Vagina (tissue), 2 donors: ENCODE measurements around the gene RB1. TPM values are rescaled to one million over a fixed set of nuclear protein-coding genes. Genes with fewer than 3 reads are reported as not detected.

Source experiments
- DNase-seq, 2 donors: peaks; one replicate each; pipeline ENCODE4 v3.0.0-alpha.2; 2017; ENCODE audit errors: extremely low spot score in 2 of 2
- H3K27ac ChIP-seq: fragments of 200-600 bp; sonication (generic); one replicate; pipeline ENCODE4 v1.5.1; 2019
- H3K27me3 ChIP-seq: fragments of 200-600 bp; sonication (generic); one replicate; pipeline ENCODE4 v1.5.1; 2019
- H3K36me3 ChIP-seq, 2 donors: fragments of 200-600 bp; sonication (generic); one replicate each; pipeline ENCODE4 v1.5.1; 2017 to 2019
- H3K4me1 ChIP-seq: fragments of 200-600 bp; sonication (generic); one replicate; pipeline ENCODE4 v1.5.1; 2019
- H3K4me3 ChIP-seq, 2 donors: fragments of 200-600 bp; sonication (generic); 1 replicate in 1 of 2; 2 replicates in 1 of 2; pipeline ENCODE4 v1.5.1; 2016 to 2019
- H3K9me3 ChIP-seq: fragments of 200-600 bp; sonication (generic); one replicate; pipeline ENCODE4 v1.5.1; 2019
- CTCF ChIP-seq, 3 experiments: fragments of 450-650 bp in 2 of 3; fragments of 200-600 bp in 1 of 3; sonication (generic) in 1 of 3; IDR thresholded peaks; one replicate each; pipeline ENCODE4 v1.5.1; 2017 to 2019; ENCODE audit warnings: antibody characterized with exemption in 3 of 3, mild to moderate bottlenecking in 2 of 3, moderate library complexity in 2 of 3
- POLR2A ChIP-seq, 2 donors: fragments of 450-650 bp; IDR thresholded peaks; one replicate each; pipeline ENCODE4 v1.6.1; 2017; ENCODE audit warnings: antibody characterized with exemption in 2 of 2, mild to moderate bottlenecking in 2 of 2, moderate library complexity in 2 of 2
- POLR2AphosphoS5 ChIP-seq, 2 donors: sonication (generic); formaldehyde crosslinking; IDR thresholded peaks; one replicate each; pipeline ENCODE4 v1.9.0; 2017; ENCODE audit warnings: antibody characterized with exemption in 2 of 2, mild to moderate bottlenecking in 2 of 2, low read depth in 1 of 2; ENCODE audit not compliant: insufficient read depth in 1 of 2
- intact Hi-C: fragments of 100-400 bp; cut with DNase I; formaldehyde crosslinking; loops from one replicate; pipeline ENCODE4 v1.15.1; 2023
- total RNA-seq: library from RNA; depleted of rRNA; stranded (reverse); fragments of >200 nt; gene quantifications from one replicate; pipeline ENCODE4 v1.2.3, GENCODE V29; 2016

RB1 gene
- total RNA-seq, 1 donor from 2014 or later, result 34.4 TPM

GRCh38 chr13:48494874-48495273 lies 191.3 kb downstream of the RB1 start:
- Histone ChIP-seq H3K27me3 (no peaks in the 10 kb centered on the region), H3K36me3 (no peaks in the 10 kb centered on the region), H3K4me3 (no peak overlapping the region), H3K27ac (peak overlapping the region; percentile 66), H3K4me1 (peaks cover 56% of the 10 kb centered on the region), H3K9me3 (no peaks in the 10 kb centered on the region)
- intact Hi-C loops, result no loop called here
- TF ChIP-seq POLR2AphosphoS5 (IDR thresholded peaks at IDR 0.05; ENCODE audit: insufficient read depth in 1 of 2, low read depth in 1 of 2), result peak in 1 of 2 donors; percentile 62
- TF ChIP-seq POLR2A (IDR thresholded peaks at IDR 0.05), result no peak
- no peak for DNase-seq

- DNase-seq, result no peak
- no peaks in the 10 kb centered on the region for H3K36me3 ChIP-seq
- no peaks in the 10 kb centered on the region for H3K27me3 ChIP-seq
- intact Hi-C loops, result no loop called here
- no peaks in the 10 kb centered on the region for H3K9me3 ChIP-seq
- peaks cover 47% of the 10 kb centered on the region for H3K4me1 ChIP-seq
- H3K27ac ChIP-seq, result no peak overlapping the region
- no peak overlapping the region for H3K4me3 ChIP-seq
- TF ChIP-seq CTCF (IDR thresholded peaks at IDR 0.05) (no peak), POLR2A (IDR thresholded peaks at IDR 0.05) (no peak), POLR2AphosphoS5 (IDR thresholded peaks at IDR 0.05; ENCODE audit: insufficient read depth in 1 of 2, low read depth in 1 of 2) (no peak)
These were observed 193.0 kb downstream of the RB1 start for GRCh38 chr13:48496271-48497161.

- H3K9me3 ChIP-seq, result no peaks in the 10 kb centered on the region
- peaks cover 38% of the 10 kb centered on the region for H3K4me1 ChIP-seq
- no peak for TF ChIP-seq CTCF (IDR thresholded peaks at IDR 0.05)
- TF ChIP-seq POLR2AphosphoS5 (IDR thresholded peaks at IDR 0.05; ENCODE audit: insufficient read depth in 1 of 2, low read depth in 1 of 2), result no peak
- TF ChIP-seq POLR2A (IDR thresholded peaks at IDR 0.05), result no peak
- H3K36me3 ChIP-seq, result no peaks in the 10 kb centered on the region
- no peak overlapping the region for H3K27ac ChIP-seq
- H3K4me3 ChIP-seq, result no peak overlapping the region
- intact Hi-C loops, result no loop called here
- H3K27me3 ChIP-seq, result no peaks in the 10 kb centered on the region
- DNase-seq, result no peak
These were observed 194.1 kb downstream of the RB1 start for GRCh38 chr13:48497669-48498068.

GRCh38 chr13:48500652-48501197 lies 197.2 kb downstream of the RB1 start:
- H3K4me1 ChIP-seq, result peaks cover 35% of the 10 kb centered on the region
- TF ChIP-seq POLR2AphosphoS5 (IDR thresholded peaks at IDR 0.05; ENCODE audit: insufficient read depth in 1 of 2, low read depth in 1 of 2) (peak in 1 of 2 donors; percentile 87), POLR2A (IDR thresholded peaks at IDR 0.05) (no peak)
- no peaks in the 10 kb centered on the region for H3K27me3 ChIP-seq
- H3K9me3 ChIP-seq, result no peaks in the 10 kb centered on the region
- DNase-seq, result no peak
- intact Hi-C loops, result no loop called here
- no peaks in the 10 kb centered on the region for H3K36me3 ChIP-seq
- no peak overlapping the region for H3K4me3 ChIP-seq
- peak overlapping the region; percentile 78 for H3K27ac ChIP-seq

- intact Hi-C loops, result no loop called here
- no peak overlapping the region for H3K27ac ChIP-seq
- H3K27me3 ChIP-seq, result no peaks in the 10 kb centered on the region
- peaks cover 35% of the 10 kb centered on the region for H3K4me1 ChIP-seq
- no peak for DNase-seq
- TF ChIP-seq CTCF (IDR thresholded peaks at IDR 0.05) (no peak), POLR2A (IDR thresholded peaks at IDR 0.05) (no peak)
- H3K4me3 ChIP-seq, result no peak overlapping the region
- no peaks in the 10 kb centered on the region for H3K36me3 ChIP-seq
- no peaks in the 10 kb centered on the region for H3K9me3 ChIP-seq
These were observed 198.2 kb downstream of the RB1 start for GRCh38 chr13:48501705-48502104.
